ENCODE measurements around the gene PGLYRP1.

DNA sequence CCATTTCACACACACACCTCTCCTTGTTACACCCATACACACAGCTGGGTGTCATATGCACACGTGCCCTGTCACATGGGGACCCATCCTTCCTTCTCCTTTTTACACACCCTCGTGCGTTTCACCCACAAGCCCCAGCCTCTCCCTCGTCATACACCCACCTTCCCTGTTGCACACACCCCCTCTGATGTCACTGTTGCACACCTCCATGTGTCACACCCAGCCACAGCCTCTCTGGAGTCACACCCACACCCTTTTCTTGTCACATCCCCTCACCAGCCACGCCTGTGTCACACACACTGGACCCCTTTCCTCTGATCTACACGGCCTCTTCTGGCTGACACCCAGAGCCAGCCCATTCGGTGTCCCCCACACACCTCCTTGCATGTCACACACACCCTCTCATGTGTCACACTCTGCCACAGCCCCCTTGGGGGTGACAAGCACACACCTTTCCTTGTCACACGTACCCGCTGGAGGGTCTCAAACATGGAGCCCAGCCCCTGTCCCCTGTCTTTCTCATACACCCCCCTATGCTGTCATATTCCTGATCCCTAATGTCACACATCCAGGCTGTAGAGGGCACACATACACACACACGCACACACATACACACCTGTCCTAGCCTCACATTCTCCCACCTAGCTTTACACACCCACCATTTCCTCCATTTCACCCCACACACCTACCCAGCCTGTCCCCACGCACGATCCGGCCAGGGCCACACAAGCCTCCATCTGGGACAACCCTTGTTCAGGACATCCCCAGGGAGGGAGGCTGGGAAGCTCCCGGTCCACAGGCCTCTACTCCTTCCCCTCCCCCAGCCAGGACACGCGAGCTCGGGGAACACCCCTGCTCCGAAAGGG, 50.5 kb downstream of the PGLYRP1 start:
- TF ChIP-seq, protein P1, sequence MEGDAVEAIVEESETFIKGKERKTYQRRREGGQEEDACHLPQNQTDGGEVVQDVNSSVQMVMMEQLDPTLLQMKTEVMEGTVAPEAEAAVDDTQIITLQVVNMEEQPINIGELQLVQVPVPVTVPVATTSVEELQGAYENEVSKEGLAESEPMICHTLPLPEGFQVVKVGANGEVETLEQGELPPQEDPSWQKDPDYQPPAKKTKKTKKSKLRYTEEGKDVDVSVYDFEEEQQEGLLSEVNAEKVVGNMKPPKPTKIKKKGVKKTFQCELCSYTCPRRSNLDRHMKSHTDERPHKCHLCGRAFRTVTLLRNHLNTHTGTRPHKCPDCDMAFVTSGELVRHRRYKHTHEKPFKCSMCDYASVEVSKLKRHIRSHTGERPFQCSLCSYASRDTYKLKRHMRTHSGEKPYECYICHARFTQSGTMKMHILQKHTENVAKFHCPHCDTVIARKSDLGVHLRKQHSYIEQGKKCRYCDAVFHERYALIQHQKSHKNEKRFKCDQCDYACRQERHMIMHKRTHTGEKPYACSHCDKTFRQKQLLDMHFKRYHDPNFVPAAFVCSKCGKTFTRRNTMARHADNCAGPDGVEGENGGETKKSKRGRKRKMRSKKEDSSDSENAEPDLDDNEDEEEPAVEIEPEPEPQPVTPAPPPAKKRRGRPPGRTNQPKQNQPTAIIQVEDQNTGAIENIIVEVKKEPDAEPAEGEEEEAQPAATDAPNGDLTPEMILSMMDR (IDR thresholded peaks at IDR 0.05), result no peak
- TF ChIP-seq POLR2A (IDR thresholded peaks at IDR 0.05), result no peak
- TF ChIP-seq POLR2AphosphoS5 (IDR thresholded peaks at IDR 0.05; ENCODE audit: insufficient read depth in 1 of 2, low read depth in 1 of 2), result no peak

Data from vagina (tissue), 2 donors.